ENCODE data around the gene NTHL1.

- TF ChIP-seq EZH2 (IDR thresholded peaks at IDR 0.05; ENCODE audit: low read length, missing control alignments): no peak
- TF ChIP-seq, protein P1, sequence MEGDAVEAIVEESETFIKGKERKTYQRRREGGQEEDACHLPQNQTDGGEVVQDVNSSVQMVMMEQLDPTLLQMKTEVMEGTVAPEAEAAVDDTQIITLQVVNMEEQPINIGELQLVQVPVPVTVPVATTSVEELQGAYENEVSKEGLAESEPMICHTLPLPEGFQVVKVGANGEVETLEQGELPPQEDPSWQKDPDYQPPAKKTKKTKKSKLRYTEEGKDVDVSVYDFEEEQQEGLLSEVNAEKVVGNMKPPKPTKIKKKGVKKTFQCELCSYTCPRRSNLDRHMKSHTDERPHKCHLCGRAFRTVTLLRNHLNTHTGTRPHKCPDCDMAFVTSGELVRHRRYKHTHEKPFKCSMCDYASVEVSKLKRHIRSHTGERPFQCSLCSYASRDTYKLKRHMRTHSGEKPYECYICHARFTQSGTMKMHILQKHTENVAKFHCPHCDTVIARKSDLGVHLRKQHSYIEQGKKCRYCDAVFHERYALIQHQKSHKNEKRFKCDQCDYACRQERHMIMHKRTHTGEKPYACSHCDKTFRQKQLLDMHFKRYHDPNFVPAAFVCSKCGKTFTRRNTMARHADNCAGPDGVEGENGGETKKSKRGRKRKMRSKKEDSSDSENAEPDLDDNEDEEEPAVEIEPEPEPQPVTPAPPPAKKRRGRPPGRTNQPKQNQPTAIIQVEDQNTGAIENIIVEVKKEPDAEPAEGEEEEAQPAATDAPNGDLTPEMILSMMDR (conservative IDR thresholded peaks at IDR 0.05 in 1 of 2, IDR thresholded peaks at IDR 0.05 in 1 of 2; ENCODE audit: low read depth in 1 of 2, low read length in 2 of 2): no peak
Observed at GRCh38 chr16:2054543-2055245, 7.1 kb upstream of the NTHL1 start.
